ENCODE measurements around the gene NID1.
"Not testable (repeated sequence)": the region's sequence is repeated elsewhere in the genome, so short reads cannot be mapped to it uniquely, and the experiment has no call there.

Gene NID1

DNA sequence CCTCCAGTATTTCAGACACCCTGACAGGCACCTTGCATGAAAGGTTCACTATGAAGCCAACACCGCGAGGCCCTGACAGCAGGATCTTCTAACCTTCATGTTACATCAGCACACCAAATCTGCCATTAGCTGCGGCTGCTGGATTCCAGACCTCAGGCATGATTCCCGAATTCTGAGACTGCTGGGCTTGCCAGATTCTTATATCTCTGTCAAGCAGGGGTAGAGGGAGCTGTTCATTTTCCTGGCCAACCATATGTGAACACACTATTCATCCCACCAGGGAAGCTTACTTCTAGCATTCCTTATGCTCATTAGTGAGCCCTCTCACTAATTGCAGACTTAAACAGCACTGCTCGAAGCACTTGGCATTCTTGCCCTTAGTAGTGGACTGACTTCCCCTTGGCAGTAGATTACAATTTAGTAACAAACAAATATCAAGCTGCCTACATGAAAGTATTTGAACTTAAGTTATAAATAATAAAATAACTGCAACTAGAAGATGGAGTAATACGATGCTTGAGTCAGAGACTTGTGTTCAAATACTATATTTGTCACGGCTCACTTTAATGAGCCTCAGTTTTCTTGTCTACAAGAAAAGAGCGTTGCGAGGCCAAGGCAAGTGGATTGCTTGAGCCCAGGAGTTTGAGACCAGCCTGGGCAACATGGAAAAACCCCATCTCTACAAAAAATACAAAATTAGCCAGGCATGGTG, 43.3 kb downstream of the NID1 start:
- no peak for DNase-seq

- DNase-seq, result no peak
Observed at GRCh38 chr1:236020359-236021219, 44.3 kb downstream of the NID1 start.

DNA sequence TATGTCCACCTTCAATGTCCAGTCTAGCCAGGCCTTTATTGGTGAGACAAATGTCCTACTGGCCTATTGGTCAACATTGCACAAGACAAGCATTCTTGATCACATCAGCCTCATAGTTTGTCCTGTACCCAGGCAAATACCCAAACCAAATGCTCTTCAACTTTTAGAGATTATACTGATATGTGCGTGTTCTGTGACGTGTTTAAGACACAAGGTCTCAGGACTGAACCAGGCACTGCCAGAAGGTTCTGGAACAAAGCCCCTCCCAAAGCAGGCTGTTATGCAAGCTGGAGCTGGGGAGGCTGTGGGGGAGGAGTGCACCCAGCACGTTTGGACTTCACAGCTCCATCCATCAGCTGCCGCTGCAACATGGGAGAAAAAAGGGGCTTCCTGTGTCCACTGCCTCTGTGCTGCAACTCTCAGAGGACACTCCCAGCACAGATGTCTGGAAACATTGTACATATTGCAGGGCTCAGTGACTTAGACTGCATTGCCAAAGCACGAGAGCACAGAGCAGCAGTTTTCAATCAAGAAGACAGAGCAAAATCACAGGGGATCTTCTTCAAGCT, 45.9 kb downstream of the NID1 start:
- DNase-seq, result no peak

GRCh38 chr1:236016782-236017400, 48.0 kb downstream of the NID1 start:
- no peak for DNase-seq

GRCh38 chr1:236016083-236016482, 48.8 kb downstream of the NID1 start:
- no peak for DNase-seq

GRCh38 chr1:236015539-236015938, 49.4 kb downstream of the NID1 start:
- DNase-seq, result no peak

GRCh38 chr1:236013330-236013729, 51.6 kb downstream of the NID1 start:
- DNase-seq, result no peak

DNA sequence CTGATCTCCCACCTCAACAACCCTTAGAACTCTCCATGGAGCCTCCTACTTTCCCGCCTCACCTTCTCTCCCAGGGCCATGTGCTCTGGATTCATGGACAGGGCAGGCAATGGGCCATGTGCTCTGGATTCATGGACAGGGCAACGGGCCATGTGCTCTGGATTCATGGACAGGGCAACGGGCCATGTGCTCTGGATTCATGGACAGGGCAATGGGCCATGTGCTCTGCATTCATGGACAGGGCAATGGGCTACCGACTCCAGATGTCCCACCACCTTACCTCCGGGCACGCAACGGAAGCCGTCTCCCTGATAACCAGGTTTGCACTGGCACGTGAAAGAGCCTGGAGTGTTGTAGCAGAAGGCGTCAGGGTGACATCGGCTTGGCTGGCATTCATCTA, 53.2 kb downstream of the NID1 start:
- no peak for DNase-seq

DNA sequence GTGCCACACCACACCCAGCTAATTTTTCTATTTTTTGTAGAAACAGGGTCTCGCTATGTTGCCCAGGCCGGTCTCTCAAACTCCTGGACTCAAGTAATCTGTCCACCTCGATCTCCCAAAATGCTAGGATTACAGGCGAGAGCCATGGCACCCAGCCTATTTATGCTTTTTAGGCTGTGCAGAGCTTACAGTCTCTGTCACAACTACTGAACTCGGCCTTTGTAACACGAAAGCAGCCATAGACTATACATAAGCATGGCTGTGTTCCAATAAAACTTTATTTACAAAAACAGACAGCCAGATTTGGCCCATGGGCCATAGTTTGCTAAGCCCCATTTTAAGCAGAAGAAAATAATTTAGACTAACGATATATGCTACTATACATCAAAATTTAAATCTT, 54.4 kb downstream of the NID1 start:
- no peak for DNase-seq

DNA sequence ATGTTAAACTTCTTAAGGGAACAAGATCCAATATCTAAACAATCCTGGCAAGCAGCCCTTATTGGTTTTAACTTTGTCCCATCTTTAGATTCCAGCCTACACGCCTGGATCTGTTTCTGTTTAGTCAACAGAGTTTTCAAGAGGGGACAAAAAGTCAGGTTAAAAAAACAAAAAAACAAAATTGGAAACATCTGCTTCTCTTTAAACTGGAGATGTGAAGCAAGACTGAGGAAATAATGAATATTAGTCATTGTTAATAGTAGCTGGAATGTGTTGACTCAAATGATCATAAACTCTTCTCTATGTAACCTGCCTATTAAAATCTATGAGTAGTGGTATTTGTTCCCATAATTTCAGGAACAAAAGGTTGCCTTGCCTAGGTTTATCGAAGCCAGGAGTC, 55.0 kb downstream of the NID1 start:
- no peak for DNase-seq

GRCh38 chr1:236009191-236009590, 55.7 kb downstream of the NID1 start:
- DNase-seq, result no peak

- no peak for DNase-seq
Observed at GRCh38 chr1:236007781-236008180, 57.1 kb downstream of the NID1 start.

- not testable (repeated sequence) for DNase-seq
Observed at GRCh38 chr1:236003058-236003457, 61.8 kb downstream of the NID1 start.

DNA sequence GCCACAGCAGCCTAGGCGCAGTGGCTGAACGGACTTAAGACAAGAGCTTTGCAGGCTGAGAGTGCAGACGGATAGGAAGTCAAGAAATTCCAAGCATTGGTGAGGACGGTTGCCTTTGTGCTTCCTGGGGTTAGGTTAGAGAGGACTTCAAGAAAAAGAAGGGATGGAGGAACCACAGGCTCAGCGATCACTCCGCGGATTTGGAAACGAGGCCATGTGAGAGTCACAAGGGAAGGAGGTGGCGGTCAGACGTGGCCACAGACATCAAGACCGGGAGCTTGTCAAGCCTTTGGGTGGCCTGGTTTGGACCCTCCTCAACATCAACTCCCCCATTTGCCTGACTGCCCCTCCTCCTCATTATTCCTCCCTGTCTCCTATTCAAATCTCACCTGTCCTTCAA, 62.3 kb downstream of the NID1 start:
- no peak for DNase-seq

- no peak for DNase-seq
Observed at GRCh38 chr1:236002025-236002390, 62.9 kb downstream of the NID1 start.

DNA sequence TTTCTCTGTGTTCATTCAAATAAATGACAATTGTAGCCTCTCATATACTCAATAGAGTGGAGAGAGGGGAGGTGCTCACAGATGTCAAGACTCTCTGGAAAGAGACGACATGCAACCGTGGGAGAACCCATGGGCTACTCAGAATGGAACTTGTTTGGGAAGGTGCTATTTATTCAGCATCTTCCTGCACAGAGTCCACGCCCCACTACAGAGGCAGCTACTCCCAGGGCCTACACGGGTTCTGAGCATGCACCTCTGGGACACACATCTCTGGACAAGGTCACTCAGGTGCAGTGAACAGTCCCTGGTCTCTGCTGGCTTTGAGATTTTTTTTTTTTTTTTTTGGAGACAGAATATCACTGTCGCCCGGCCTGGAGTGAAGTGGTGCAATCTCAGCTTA, 64.1 kb downstream of the NID1 start:
- no peak for DNase-seq

DNA sequence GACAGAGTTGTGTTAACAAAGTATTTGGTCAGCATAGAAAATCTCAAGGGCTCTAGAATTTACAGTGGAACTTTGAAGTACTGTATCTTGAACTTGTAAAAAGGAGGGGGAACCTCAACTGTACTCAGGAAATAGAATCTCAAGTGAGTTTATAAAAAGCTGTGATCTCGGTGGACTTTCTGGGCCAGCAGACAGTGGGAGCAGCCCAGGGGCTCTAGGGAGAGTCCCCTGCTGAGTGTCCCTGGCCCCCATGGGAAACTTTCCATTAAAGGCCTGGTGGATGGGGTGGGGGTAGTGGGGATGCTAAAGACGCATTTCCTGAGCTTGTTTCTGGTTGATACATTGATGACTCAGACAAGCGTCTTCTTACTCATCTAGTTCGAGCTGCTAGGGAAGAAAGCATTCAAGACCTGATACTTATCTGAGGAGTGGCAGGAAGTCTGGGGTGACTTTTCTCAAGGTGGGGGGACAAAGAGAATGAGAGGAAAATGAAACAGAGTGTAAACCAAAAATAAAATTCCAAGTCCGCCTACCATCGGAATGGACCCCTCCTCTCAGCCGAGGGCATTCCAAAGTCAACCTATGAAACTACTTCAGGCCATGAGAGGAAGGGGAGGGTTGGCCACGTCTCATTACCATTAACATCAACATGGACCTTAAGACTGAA, 65.5 kb downstream of the NID1 start:
- DNase-seq, result peak; percentile 69

DNA sequence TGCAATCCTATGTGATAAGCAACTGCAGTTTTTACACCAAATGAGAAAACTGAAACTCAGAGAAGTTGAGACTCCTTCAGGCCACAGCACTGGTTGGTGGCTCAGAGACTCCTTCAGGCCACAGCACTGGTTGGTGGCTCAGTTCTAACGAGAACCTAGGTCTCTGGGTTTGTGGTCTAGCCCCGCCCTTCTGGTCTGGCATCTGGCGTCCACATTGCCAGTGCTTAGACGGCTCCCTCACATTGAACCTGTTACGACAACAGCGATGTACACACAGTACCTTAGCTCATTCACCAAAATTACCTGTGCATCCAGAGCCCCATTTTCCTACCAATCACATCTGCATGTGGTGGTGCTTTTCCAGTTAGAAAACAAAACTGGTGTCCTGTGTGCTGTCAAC, 66.1 kb downstream of the NID1 start:
- DNase-seq, result no peak

GRCh38 chr1:235997931-235998330, 67.0 kb downstream of the NID1 start:
- no peak for DNase-seq

DNA sequence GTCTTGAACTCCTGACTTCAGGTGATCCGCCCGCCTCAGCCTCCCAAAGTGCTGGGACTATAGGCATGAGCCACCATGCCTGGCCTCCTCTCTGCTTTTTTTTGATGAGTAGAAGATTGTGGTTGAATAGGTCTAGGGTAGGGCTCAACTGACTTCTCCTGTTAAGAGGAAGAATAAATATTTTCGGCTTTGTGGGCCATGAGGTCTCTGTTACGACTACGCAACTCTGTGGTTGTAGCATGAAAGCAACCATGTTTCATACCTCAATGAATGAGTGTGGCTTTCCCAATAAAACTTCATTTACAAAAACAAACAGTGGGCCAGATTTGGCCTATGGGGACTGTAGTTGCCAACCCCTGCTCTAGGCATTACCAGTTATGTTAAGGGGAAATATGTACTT, 67.8 kb downstream of the NID1 start:
- no peak for DNase-seq

GRCh38 chr1:235996048-235996785, 68.7 kb downstream of the NID1 start:
- DNase-seq, result no peak

DNA sequence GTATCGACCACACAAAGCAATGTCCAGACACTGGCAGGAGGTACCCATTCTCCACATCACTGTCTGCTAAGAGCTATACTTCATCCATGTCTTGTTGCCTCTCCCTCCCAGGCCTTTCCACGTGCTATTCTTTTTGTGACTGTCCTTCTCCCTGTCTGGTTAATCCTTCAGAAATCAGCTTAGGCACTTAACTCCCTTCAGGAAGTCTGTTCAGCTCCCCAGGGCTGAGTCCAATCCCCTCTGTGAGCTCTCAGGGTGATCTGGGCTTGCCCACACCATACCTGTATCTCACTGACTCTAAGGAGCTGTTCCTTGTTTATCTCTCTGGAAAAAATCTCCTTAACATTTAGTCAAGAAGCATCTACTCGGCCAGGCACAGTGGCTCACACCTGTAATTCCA, 69.4 kb downstream of the NID1 start:
- no peak for DNase-seq
